A673 (cell line): ENCODE data around the gene ADORA2A. TPM values are rescaled to one million over a fixed set of nuclear protein-coding genes. Genes with fewer than 3 reads are reported as not detected.

Experiments used
- BruUV-seq: library from RNA; stranded (reverse); fragments of 400-500 nt; replicated peaks from 2 replicates; lab custom pipeline; 2021; lab: Mats Ljungman, UMichigan
- CTCF ChIA-PET: fragments of 300-600 bp; sonication (Branson Sonifier 250); formaldehyde crosslinking; loops from one replicate; lab custom pipeline; 2022; ENCODE audit warnings: antibody characterized with exemption; lab: Charles Lee
- POLR2A ChIA-PET: fragments of 300-600 bp; sonication (Branson Sonifier 250); formaldehyde crosslinking; loops from one replicate; lab custom pipeline; 2022; ENCODE audit warnings: antibody characterized with exemption; ENCODE audit not compliant: low non-redundant PET; lab: Charles Lee
- DNase-seq: peaks from one replicate; pipeline ENCODE4 v3.0.0-alpha.2; 2015; ENCODE audit warnings: low spot score
- H3K27ac ChIP-seq: fragments of 200-600 bp; sonication (generic); 2 replicates; pipeline ENCODE4 v1.5.1; 2016; ENCODE audit warnings: mixed run types, low read depth, mild to moderate bottlenecking, mixed read lengths, antibody characterized with exemption, low read length; ENCODE audit not compliant: poor library complexity, severe bottlenecking
- H3K27me3 ChIP-seq: fragments of 200-600 bp; sonication (generic); replicated peaks from 2 replicates; pipeline ENCODE4 v1.6.1; 2017; ENCODE audit warnings: mixed run types, low read depth, mild to moderate bottlenecking, mixed read lengths, antibody characterized with exemption, low read length; ENCODE audit not compliant: insufficient read depth, poor library complexity
- H3K36me3 ChIP-seq: fragments of 200-600 bp; sonication (generic); 2 replicates; pipeline ENCODE4 v1.6.1; 2016; ENCODE audit warnings: mixed run types, mild to moderate bottlenecking, mixed read lengths, antibody characterized with exemption, low read length; ENCODE audit not compliant: insufficient read depth, poor library complexity, severe bottlenecking
- H3K4me1 ChIP-seq: fragments of 200-600 bp; sonication (generic); 2 replicates; pipeline ENCODE4 v1.6.1; 2017; ENCODE audit warnings: mixed run types, mild to moderate bottlenecking, mixed read lengths, antibody characterized with exemption, low read length; ENCODE audit not compliant: insufficient read depth, poor library complexity, severe bottlenecking
- H3K4me3 ChIP-seq: fragments of 200-600 bp; sonication (generic); 2 replicates; pipeline ENCODE4 v1.5.1; 2016; ENCODE audit warnings: low read depth, mixed run types, mild to moderate bottlenecking, mixed read lengths, low read length; ENCODE audit not compliant: poor library complexity, severe bottlenecking
- H3K9me3 ChIP-seq: fragments of 200-600 bp; sonication (generic); 2 replicates; pipeline ENCODE4 v1.6.1; 2016; ENCODE audit warnings: mixed run types, low read depth, mild to moderate bottlenecking, mixed read lengths, antibody characterized with exemption, low read length; ENCODE audit not compliant: poor library complexity, severe bottlenecking
- EZH2 ChIP-seq: fragments of 200-600 bp; sonication (generic); IDR thresholded peaks from 2 replicates; pipeline ENCODE4 v1.6.1; 2017; ENCODE audit warnings: borderline replicate concordance, low read depth, mild to moderate bottlenecking, mixed read lengths, antibody characterized with exemption, low read length; ENCODE audit not compliant: poor library complexity, severe bottlenecking
- intact Hi-C: fragments of 100-400 bp; cut with micrococcal nuclease; formaldehyde crosslinking; loops from one replicate; pipeline ENCODE4 v1.10.0; 2022; ENCODE audit not compliant: unreplicated experiment
- total RNA-seq: library from RNA; stranded (reverse); gene quantifications from 2 replicates; pipeline ENCODE4 v1.2.3, GENCODE V29; 2021
- TF ChIP-seq, protein P1 (sequence below): fragments of 300-800, 200-600 bp; sonication (generic); conservative IDR thresholded peaks from 2 replicates; pipeline ENCODE4 v1.5.1; 2017; ENCODE audit warnings: low read depth, mild to moderate bottlenecking, antibody characterized with exemption, low read length, moderate library complexity, mixed read lengths

ADORA2A gene
- total RNA-seq, 1 experiment from 2014 or later, result 9.6 TPM

DNA sequence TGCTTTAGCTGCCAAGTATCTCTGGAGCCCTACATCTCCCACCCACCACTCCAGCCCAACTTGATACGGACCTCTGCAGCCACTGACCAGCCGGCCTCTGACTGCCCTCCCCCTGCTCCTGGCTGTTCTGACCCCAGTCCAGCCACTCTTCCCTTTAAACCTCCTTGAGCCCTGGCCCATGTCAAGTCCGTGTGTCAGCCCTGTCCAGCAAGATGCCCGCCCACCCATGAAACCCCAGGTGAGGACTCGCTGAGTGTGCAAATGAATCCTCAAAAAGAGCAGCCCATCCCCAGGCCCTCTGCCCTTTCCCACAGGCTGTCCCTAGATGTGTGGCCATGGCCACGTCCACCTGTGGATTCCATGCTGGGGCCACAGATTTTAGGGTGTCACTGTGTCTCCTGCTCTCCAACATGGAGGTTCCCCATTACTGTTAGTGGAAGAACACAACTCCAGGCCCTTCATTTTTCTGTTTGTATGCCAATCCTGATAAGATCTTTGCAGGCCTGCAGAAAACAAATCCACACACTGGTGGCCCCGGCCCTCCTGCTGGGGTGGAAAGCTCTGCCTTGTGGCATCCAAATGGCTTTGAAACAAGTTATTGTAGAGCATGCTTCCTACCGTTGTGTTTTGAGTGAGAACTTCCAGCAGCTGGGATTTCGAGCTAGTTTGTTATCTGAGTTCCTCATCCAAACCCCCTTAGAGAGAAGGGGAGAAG lies 22.7 kb upstream of the ADORA2A start:
- CTCF ChIA-PET, result no interaction called here
- H3K36me3 ChIP-seq, result peaks cover 11% of the 10 kb centered on the region
- H3K27ac ChIP-seq, result no peak overlapping the region
- no peaks in the 10 kb centered on the region for H3K27me3 ChIP-seq
- peaks cover 17% of the 10 kb centered on the region for H3K4me1 ChIP-seq
- no peak overlapping the region for H3K4me3 ChIP-seq
- intact Hi-C loops, result no loop called here
- POLR2A ChIA-PET, result no interaction called here
- H3K9me3 ChIP-seq, result no peaks in the 10 kb centered on the region
- BruUV-seq, result no TSS peak
- TF ChIP-seq, protein P1, sequence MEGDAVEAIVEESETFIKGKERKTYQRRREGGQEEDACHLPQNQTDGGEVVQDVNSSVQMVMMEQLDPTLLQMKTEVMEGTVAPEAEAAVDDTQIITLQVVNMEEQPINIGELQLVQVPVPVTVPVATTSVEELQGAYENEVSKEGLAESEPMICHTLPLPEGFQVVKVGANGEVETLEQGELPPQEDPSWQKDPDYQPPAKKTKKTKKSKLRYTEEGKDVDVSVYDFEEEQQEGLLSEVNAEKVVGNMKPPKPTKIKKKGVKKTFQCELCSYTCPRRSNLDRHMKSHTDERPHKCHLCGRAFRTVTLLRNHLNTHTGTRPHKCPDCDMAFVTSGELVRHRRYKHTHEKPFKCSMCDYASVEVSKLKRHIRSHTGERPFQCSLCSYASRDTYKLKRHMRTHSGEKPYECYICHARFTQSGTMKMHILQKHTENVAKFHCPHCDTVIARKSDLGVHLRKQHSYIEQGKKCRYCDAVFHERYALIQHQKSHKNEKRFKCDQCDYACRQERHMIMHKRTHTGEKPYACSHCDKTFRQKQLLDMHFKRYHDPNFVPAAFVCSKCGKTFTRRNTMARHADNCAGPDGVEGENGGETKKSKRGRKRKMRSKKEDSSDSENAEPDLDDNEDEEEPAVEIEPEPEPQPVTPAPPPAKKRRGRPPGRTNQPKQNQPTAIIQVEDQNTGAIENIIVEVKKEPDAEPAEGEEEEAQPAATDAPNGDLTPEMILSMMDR, result no peak
- no peak for TF ChIP-seq EZH2
- DNase-seq, result no peak

DNA sequence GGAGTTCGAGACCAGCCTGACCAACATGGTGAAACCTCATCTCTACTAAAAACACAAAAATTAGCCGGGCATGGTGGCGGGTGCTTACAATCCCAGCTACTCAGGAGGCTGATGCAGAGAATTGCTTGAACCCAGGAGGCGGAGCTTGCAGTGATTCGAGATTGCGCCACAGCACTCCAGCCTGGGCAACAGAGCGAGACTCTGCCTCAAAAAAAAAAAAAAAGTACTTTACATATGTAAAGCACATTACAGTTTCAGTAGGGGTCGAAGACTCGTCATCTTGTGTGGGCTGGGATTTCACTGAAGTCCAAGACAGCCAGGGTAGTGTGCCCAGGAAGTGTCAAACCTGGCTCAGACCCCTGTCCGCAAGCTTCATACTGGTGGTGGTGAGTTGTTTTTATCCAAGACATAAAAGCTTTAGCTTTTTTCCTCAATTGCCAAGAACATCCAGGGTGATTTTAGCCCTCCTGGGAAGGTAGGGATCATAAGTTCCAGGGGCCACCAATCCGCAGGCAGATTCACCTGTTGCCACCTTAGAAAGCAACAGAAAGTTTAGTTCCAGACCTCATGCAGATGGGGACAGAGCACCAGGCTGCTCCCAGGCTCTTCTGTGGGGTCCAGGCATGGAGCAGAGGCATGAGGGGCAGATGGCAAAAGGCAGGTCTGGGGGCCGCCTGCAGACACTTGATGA lies 21.6 kb upstream of the ADORA2A start:
- no TSS peak for BruUV-seq
- DNase-seq, result no peak
- POLR2A ChIA-PET, result no interaction called here
- Histone ChIP-seq H3K9me3 (no peaks in the 10 kb centered on the region), H3K36me3 (peaks cover 11% of the 10 kb centered on the region), H3K27me3 (no peaks in the 10 kb centered on the region), H3K4me3 (no peak overlapping the region), H3K27ac (no peak overlapping the region), H3K4me1 (peaks cover 17% of the 10 kb centered on the region)
- TF ChIP-seq EZH2, result no peak
- TF ChIP-seq, protein P1, result no peak
- intact Hi-C loops, result no loop called here
- CTCF ChIA-PET, result no interaction called here

DNA sequence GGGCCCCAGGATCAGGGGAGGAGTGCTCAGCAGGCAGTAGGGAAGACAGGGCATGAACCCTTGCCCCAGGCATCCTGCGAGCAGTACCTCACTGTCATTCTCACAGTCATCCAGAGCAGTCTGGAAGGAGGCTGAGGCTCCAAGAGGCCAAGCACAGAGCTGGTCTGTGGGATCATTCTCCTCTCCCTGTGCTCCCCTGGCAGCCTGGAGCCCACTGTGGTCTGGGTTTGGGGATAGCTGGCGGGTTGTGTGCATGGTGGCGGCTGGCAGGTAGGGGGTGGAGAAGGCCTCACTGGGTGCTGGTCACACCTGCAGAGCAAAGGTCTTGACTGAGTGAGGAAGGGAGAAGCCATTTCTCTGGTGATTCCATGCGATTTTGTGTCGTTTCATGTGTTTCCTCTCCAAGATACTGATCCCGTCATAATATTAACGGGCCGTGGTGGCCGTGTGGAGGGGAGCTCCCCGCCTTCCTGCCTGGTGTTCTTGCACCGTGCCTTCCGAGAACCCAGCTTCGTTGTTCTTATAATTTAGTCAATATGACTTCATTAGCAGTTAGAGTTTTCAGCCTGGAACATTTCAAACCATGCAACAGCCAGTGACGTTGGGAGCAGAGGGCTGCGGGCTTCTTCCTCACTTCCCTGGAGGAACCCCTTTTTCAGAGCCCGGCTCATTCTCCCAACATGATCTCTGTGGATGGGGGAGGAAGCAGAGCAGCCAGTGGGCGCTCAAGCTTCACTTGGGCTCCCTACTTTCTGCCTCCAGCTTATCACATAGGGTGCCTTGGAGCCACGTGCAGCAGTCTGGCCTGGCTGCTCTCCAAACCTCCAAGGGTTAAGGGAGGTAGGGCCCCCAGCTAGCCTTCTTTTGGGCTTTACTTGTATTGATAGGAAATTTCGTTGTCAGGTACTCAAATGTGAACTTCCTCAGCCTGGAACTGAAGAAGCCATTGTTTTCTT lies 20.8 kb upstream of the ADORA2A start:
- CTCF ChIA-PET, result no interaction called here

More for the DNA sequence above, 20.8 kb upstream of the ADORA2A start:
- no peak for DNase-seq
- no peaks in the 10 kb centered on the region for H3K9me3 ChIP-seq
- TF ChIP-seq EZH2, result no peak
- TF ChIP-seq, protein P1, result no peak
- POLR2A ChIA-PET, result no interaction called here
- intact Hi-C loops, result no loop called here
- no TSS peak for BruUV-seq
- peaks cover 17% of the 10 kb centered on the region for H3K4me1 ChIP-seq
- no peak overlapping the region for H3K4me3 ChIP-seq
- H3K36me3 ChIP-seq, result peaks cover 11% of the 10 kb centered on the region
- no peak overlapping the region for H3K27ac ChIP-seq
- no peaks in the 10 kb centered on the region for H3K27me3 ChIP-seq
